ES-I3 (cell line): ENCODE results near the gene SLC12A6.
"Not testable (repeated sequence)": the region's sequence is repeated elsewhere in the genome, so short reads cannot be mapped to it uniquely, and the experiment has no call there.

Experiments used
- H3K36me3 ChIP-seq: 2 replicates; pipeline ENCODE4 v1.6.1; 2013; ENCODE audit warnings: mild to moderate bottlenecking, low read length, control low read depth, moderate library complexity; ENCODE audit not compliant: insufficient read depth
- H3K4me1 ChIP-seq: 2 replicates; pipeline ENCODE4 v1.6.1; 2013; ENCODE audit warnings: mild to moderate bottlenecking, control low read depth, low read length; ENCODE audit not compliant: insufficient read depth
- H3K9ac ChIP-seq: 2 replicates; pipeline ENCODE4 v1.6.1; 2013; ENCODE audit warnings: low read depth, mild to moderate bottlenecking, low read length, moderate library complexity
- H3K9me3 ChIP-seq: 2 replicates; pipeline ENCODE4 v1.6.1; 2013; ENCODE audit warnings: mild to moderate bottlenecking, low read length, moderate library complexity; ENCODE audit not compliant: control insufficient read depth, insufficient read depth

SLC12A6 gene

DNA sequence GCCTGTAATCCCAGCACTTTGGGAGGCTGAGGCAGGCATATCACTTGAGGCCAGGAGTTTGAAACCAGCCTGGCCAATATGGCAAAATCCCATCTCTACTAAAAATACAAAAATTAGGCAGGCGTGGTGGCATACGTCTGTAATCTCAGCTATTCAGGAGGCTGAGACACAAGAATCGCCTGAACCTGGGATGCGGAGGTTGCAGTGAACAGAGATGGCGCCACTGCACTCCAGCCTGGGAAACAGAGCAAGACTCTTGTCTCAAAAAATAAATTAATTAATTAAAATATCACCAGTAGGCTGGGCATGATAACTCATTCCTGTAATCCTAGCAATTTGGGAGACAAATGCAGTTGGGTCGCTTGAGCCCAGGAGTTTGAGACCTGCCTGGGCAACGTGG, 144.3 kb downstream of the SLC12A6 start:
- H3K9ac ChIP-seq, H3K36me3 ChIP-seq, H3K4me1 ChIP-seq, H3K9me3 ChIP-seq: not testable (repeated sequence)

DNA sequence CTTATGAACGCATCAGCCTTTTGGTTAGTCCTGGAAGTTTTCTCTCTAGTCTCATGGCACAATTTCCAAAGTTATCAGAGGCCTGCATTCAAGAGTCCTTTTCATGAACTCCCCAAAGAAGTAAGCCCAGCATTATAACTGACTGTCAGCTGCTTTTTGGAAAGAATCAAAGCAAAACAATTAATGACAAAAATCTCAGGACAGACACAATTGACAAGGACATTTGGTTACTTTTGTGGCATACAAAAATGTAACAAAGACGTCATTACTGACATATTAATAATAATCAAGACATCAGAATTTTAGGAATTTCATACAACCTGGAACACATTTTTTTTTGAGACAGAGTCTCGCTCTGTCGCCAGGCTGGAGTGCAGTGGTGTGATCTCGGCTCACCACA, 148.9 kb downstream of the SLC12A6 start:
- Histone ChIP-seq H3K4me1 (no peaks in the 10 kb centered on the region), H3K36me3 (no peaks in the 10 kb centered on the region; the same call in 1 of the 2 replicates), H3K9ac (no peak overlapping the region), H3K9me3 (0 out of 2 replicates have a peak, but pooled peaks cover 4% of the 10 kb centered on the region)

DNA sequence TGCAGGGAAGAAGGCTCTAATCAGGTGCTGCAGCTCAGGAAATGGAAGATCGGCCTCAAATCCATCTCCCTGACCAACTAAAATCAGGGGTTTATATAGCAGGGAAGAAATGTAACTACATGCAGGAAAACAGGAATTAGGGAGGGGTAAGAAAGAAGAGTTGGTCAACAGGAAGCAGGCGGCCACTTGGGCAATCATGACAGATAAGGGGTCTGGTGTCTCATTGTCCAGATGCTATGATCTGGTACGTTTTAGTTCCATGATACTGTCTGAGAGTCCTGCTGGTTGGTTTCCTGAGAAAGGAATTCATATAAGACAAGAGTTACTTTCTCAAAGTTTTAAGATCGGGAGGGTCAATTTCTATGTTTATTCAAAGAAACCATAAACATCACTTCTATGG, 151.9 kb downstream of the SLC12A6 start:
- Histone ChIP-seq H3K9me3 (0 out of 2 replicates have a peak, but pooled peaks cover 4% of the 10 kb centered on the region), H3K4me1 (no peaks in the 10 kb centered on the region), H3K36me3 (no peaks in the 10 kb centered on the region; the same call in 1 of the 2 replicates), H3K9ac (no peak overlapping the region)

DNA sequence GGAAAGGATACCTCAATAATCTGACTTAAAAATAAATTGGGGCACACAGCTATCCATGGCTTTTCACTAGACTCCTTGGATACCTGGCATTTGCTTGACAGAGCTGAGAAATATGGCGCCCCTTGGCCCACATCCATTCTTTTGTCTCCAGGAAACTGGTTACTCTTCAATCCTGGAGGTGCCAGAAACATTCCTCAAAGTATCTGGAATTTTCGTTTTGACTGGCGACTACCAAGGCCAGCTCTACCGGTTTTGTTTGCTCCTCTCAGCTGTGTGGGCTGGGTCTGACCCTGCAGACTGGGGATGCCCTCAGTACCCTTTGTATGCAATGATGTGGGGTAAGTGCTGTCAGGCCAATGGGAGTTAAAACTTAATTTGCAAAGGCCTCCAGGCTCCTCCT, 154.6 kb downstream of the SLC12A6 start:
- Histone ChIP-seq H3K36me3 (no peaks in the 10 kb centered on the region; the same call in 1 of the 2 replicates), H3K4me1 (no peaks in the 10 kb centered on the region), H3K9me3 (0 out of 2 replicates have a peak, but pooled peaks cover 4% of the 10 kb centered on the region)

More for the DNA sequence above, 154.6 kb downstream of the SLC12A6 start:
- no peak overlapping the region for H3K9ac ChIP-seq
